Non-pigmented ciliary epithelial cell (primary cell): ENCODE data around the gene DPYD.

Experiments used
- DNase-seq: peaks from one replicate; pipeline ENCODE4 v3.0.0-alpha.2; 2010; ENCODE audit warnings: low read depth

The DPYD gene

GRCh38 chr1:97202481-97203380 lies 718.1 kb downstream of the DPYD start:
- DNase-seq, result no peak

DNA sequence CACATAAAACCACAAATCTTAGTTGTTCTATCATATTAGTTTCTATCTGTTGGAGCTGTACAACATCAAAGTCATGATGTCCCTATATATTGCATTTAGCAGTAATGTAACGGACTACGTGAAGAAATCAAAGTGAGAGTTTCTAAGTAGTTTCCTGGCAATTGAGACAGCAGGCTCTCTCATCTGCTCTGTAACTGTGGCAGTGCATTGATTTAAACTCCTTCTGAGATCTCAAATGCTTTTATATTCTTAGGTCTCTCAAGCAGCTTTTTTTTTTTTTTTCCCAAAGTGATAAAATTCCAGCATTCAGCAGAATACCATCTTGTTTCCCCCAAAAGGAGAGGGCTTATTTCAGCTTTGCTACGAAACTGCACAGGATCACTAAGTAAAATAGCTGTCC lies 719.2 kb downstream of the DPYD start:
- DNase-seq, result no peak

DNA sequence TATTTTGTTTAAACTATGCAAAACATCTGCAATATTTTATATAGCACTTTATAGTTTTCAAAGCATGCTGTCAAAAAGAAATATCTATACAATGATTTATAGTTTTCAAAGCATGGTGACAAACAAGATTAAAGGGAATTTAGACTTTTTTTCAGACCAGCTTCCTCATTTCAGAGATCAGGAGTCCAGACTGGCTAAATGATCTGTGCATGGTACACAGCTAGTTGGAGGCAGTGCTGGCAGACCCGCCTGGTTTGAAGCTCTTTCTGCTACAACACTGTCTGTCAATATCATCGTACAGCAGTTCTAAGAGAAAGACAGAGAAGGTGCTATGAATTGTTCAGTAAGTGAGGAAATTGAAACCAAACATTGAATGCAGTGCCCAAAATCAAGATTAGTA lies 720.2 kb downstream of the DPYD start:
- no peak for DNase-seq

GRCh38 chr1:97196825-97197516 lies 723.9 kb downstream of the DPYD start:
- DNase-seq, result no peak

DNA sequence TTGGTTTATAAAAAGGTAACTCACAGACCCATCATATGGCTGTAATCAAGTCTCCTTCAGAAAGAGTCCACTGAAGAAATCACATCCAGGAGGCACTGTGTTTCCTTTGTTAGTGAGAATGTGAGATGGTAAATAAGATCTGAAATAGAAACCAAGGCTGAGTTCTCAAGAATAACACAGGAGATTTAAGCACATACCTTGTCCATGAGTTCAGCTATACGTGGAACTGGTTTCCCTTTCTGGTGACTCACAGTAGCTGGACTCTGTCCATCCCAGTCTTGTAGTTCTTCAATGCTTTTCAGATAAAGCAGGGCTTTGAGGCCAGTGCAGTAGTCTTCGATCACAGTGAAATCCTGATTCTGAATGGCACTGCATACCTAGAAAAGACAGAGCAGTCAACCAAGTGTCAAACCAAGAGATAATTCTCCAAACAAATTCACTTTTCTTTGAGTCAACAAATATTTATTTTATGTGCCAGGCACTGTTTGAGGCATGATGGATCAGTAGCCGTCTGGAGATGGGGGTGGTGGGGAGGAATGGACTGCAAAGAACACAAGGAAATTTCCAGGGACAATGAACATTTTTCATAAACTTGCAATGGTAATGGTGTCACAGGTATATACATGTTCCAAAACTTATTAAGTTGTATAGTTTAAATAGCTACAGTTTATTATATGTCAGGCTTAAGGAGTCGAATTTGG lies 727.8 kb downstream of the DPYD start:
- peak; percentile 98 for DNase-seq

GRCh38 chr1:97190326-97190725 lies 730.5 kb downstream of the DPYD start:
- peak; percentile 15 for DNase-seq

GRCh38 chr1:97186381-97186780 lies 734.5 kb downstream of the DPYD start:
- no peak for DNase-seq

DNA sequence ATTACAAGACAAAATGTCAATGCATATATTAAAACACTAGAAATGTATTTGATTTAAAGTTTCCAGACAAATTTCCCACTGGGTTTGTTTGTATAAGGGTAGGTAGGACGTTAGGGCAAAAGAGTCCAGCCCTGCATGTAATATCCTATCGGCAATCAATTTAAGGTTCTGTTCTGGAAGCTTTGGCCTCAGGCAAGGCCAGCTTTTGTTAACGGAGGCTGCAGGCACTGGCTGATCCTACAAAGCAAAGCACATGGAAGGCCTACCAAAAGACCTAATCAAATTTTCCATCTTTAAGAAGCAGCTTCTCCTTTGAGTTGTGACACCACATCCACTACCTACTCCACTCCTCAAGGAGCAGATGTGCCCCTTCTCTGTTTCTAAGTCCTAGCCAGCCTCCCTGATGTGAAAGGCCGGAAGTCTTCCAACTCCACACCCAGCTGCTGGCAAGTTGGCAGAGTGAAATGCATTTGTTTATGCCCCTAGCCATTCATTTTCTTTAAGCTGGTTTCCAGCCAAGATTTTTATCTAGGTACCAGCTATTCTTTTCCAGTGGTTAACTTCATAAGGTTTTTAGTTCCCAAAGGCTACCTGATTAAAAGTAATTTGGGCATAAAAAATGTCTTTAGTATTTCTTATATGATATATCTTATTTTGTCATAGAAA lies 746.7 kb downstream of the DPYD start:
- no peak for DNase-seq

- no peak for DNase-seq
Observed at GRCh38 chr1:97170300-97170699, 750.5 kb downstream of the DPYD start.

DNA sequence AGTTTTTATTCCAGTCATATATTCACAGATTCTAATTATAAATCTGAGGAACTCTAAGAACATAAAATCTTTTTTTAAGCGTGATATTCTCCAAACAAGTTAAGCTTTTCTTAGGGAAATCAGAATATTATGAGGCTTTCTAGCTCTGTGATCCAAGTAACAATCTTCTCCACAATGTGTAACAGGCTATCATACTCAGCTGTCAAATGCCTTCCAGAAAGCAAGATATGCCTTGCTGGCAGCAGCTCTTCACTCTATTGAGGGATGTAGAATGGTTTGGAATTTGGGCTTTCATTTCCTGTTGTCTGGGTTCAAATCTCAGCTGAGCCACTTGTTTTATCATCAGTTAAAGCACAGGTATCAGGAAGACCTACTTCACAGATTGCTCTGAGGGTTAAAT lies 752.8 kb downstream of the DPYD start:
- no peak for DNase-seq

DNA sequence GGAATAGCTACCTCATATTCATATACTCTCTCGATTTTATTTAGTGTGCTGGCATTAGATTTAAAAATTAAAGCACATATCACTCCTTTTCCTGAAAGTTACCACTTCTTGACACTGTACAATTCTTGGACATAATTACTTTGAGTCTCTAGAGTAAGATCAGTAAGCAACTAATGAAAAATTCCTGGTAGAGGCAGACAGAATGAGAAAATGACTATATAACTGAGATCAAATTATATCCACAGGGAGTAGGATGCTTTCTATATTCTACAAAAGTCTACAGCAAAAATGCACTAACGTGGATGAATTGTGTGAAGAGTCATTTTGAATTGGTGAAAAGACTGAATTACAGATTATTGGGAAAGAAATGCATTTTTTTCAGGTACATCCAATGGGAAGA lies 753.6 kb downstream of the DPYD start:
- DNase-seq, result no peak

DNA sequence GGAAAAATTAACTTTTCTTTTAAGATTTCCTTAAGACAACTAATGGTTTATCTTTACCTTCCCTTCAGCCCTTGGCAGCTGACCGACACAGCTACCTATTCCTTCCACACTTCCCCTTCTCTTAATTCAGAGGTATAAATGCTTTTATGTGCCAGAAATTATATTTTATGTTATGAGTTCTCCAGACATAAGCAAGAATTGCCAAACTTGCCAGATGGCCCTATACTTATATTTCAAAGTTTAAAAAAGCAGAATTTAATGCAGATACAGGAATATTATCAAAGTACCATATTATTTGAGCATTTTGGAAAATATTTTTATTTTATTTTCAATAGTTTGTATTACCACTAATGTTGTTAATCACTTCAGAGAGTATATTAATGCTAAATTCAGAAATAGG lies 754.2 kb downstream of the DPYD start:
- DNase-seq, result no peak

DNA sequence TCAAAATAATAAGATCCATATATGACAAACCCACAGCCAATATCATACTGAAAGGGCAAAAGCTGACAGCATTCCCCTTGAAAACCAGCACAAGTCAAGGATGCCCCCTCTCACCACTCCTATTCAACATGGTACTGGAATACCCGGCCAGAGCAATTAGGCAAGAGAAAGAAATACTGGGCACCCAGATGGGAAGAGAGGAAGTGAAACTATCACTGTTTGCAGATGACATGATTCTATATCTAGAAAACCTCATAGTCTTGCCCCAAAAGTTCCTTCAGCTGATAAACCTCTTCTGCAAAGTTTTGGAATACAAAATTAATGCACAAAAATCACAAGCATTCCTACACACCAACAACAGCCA lies 756.6 kb downstream of the DPYD start:
- DNase-seq, result no peak

DNA sequence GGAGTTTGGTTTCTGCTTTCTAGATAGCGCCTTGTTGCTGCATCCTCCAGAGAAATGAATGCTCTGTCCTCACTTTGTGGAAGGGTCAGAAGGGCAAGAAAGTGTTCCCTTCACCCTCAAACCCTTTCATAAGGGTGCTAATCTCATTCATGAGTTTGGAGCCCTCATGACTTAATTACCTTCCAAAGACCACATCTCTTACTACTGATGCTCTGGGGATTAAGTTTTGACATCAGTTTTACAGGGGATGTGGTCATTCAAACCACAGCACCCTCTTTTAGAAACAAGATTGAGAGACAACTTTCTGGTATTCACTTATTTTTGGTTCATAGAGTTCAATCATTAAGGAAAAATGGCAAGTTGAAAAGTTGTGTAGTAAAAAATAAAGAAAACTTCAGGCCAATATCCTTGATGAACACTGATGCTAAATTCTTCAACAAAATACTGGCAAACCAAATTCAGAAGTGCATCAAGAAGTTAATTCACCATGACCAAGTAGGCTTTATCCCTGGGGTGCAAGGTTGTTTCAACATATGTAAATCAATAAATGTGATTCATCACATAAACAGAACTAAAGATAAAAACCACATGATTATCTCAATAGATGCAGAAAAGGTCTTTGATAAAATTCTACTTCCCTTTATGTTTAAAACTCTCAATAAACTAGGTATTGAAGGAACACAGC lies 757.1 kb downstream of the DPYD start:
- DNase-seq, result no peak

- no peak for DNase-seq
Observed at GRCh38 chr1:97160818-97161217, 760.0 kb downstream of the DPYD start.

DNA sequence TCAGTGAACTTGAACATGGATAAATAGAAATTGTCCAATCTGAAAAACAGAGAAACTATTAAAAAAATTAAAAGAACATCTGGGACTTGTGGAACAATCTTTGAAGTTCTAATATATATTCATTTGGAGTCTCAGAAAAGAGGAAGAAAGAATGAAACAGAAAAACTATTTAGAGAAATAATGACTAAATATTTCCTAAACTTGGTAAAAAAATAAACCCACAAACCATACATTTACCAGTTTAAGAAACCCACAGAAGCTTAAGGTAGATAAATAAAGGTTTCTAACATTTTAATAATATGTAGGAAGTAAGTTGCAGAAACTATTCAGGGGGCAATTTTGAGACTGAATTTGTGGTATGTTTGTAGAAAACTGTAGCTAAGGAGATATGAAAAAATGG lies 761.5 kb downstream of the DPYD start:
- no peak for DNase-seq

- DNase-seq, result no peak
Observed at GRCh38 chr1:97158691-97159096, 762.1 kb downstream of the DPYD start.

GRCh38 chr1:97157991-97158390 lies 762.8 kb downstream of the DPYD start:
- no peak for DNase-seq

- DNase-seq, result no peak
Observed at GRCh38 chr1:97151651-97152050, 769.2 kb downstream of the DPYD start.

DNA sequence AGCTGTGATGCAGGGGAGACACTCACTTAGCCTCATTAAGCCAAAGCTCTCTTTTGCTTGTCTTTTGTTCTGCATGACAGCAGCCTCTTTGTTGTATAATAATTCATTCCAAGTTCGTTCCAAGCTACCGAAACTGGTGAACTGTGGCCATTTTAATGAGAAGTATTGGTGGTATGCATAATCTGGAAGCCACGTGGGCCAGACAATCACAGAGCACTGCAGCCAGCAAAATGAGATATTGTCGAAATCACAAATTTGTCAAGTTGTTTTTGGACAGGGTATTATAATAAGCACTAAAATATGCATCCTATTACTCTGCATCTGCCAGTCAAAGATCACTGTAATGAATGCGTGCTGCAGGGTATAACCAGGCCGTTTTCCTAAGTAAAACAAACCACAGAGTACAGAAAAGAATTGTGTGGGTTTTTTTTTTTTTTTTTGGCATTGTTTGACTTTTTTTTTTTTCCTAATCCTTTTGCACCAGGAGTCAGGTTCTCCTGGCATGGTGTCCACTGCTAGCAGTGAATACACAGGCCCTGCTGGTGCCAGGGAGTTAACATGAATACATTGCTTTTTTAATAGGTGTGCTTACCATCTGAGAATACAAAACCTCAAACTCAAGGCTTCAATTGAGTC lies 775.4 kb downstream of the DPYD start:
- peak; percentile 28 for DNase-seq

DNA sequence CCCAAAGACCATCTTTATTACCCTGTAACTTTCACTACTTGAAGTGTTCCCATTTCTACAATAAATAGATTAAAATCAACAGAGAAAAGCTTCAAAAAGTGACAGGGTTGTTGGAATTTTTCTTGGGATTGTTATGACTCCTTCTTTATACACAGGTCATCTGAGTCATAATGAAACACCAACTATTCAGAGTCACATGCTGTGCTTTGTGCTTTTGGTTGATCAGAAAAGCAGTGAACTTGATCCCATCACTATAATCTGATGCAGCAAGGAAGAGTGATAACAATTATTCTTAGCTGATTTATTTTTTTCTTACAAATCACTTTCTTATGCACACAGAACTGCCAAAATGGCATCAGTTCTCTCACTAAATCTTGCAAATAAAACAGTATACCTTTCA lies 776.3 kb downstream of the DPYD start:
- DNase-seq, result peak; percentile 55
